NCI-H2081 (cell line): Measurements from ENCODE around the gene RAB40C.

Experiments used
- DNase-seq, 2 experiments: peaks; one replicate each; lab custom pipeline; 2025; lab: John Stamatoyannopoulos, UW

RAB40C gene

GRCh38 chr16:647173-647902 is 57.5 kb downstream of the RAB40C start:
- peak in 1 of 2 experiments; percentile 12 for DNase-seq

- DNase-seq, result peak; percentile 47 to 68
Measured at GRCh38 chr16:648071-648780, 58.4 kb downstream of the RAB40C start.

GRCh38 chr16:648781-649589 is 59.1 kb downstream of the RAB40C start, which contains the start of gene WDR90:
Gene WDR90, plus strand, starts transcription at chr16:649365. Its CDS starts 52 bp downstream, at chr16:649417.
- DNase-seq, result peak; percentile 87 to 95

- no peak for DNase-seq
Measured at GRCh38 chr16:649631-650030, 59.8 kb downstream of the RAB40C start.

GRCh38 chr16:651844-652243 is 62.0 kb downstream of the RAB40C start:
- DNase-seq, result no peak

GRCh38 chr16:652454-653305 is 62.8 kb downstream of the RAB40C start:
- DNase-seq, result no peak

GRCh38 chr16:654034-654433 is 64.2 kb downstream of the RAB40C start:
- DNase-seq, result no peak

- no peak for DNase-seq
Measured at GRCh38 chr16:657487-657886, 67.6 kb downstream of the RAB40C start.

- no peak for DNase-seq
Measured at GRCh38 chr16:658679-659571, 69.1 kb downstream of the RAB40C start.

- DNase-seq, result no peak
Measured at GRCh38 chr16:659618-660017, 69.8 kb downstream of the RAB40C start.

- DNase-seq, result no peak
Measured at GRCh38 chr16:660132-660458, 70.2 kb downstream of the RAB40C start.

- peak; percentile 62 to 78 for DNase-seq
Measured at GRCh38 chr16:660459-661183, 70.8 kb downstream of the RAB40C start.

- DNase-seq, result no peak
Measured at GRCh38 chr16:661184-661821, 71.4 kb downstream of the RAB40C start.

- no peak for DNase-seq
Measured at GRCh38 chr16:662095-662494, 72.2 kb downstream of the RAB40C start.

GRCh38 chr16:662597-662996 is 72.7 kb downstream of the RAB40C start:
- no peak for DNase-seq

GRCh38 chr16:666572-666971 is 76.7 kb downstream of the RAB40C start:
- DNase-seq, result no peak

GRCh38 chr16:667113-667779 is 77.4 kb downstream of the RAB40C start:
- DNase-seq, result no peak

- DNase-seq, result peak; percentile 88 to 89
Measured at GRCh38 chr16:667780-668518, 78.1 kb downstream of the RAB40C start, which contains the start of gene RHOT2. Gene RHOT2, plus strand, starts transcription at chr16:668132. Its CDS starts 68 bp downstream, at chr16:668200.
